Cardiac fibroblast (primary cell): ENCODE results near the gene MAML2.

Experiments used
- DNase-seq, 2 donors: peaks; one replicate each; pipeline versions ENCODE4 v3.0.0 to v3.0.0-alpha.2; 2010; ENCODE audit warnings: low read depth in 2 of 2
- H3K4me3 ChIP-seq, 2 donors: replicated peaks in 1 of 2; 1 replicate in 1 of 2; 2 replicates in 1 of 2; pipeline ENCODE4 v1.5.1; 2011; ENCODE audit warnings: low read depth in 2 of 2, low read length in 2 of 2, mild to moderate bottlenecking in 2 of 2, moderate library complexity in 1 of 2
- CTCF ChIP-seq: IDR thresholded peaks from one replicate; pipeline ENCODE4 v1.5.1; 2011; ENCODE audit warnings: low read depth, mild to moderate bottlenecking, low read length, inconsistent platforms

The MAML2 gene

DNA sequence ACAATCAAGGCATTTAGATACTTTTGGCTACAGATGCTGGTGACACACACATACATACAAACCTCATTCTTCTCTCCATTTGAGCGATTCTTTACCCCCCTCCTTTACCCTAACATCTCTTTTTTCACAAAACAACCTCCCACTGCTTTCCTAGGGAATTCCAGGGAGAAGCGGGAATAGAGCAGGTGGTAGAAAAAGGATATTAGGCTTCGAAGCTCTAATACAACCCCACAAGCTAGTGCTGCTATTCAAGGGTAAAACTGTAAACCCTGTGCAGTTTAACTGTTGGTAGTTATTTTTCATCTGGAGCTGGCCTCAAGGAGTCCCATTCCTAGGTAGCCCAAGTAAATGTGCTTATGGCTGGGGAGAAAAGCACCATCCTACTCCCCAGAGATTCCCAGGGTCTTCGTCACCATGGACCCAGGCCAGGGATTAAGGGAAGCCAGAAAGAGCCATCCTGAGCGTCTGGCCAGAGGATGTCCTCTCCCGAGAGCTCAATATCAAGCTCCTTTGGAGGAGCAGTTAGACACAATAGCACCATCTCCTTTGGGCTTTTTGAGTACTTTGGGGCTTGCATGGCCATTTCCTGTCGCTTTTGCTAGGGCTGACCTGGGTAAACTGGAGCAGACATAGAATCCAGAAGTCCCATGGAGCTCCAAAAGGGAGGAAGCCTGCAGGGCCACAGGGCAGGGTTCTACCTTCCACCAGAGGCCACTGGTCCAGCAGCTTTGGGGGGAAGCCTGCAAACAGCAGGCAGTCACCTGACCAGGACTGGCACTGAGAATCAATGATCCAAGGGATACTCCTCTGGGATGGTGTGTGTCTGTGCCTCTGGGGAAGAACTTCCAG is 3.1 kb downstream of the MAML2 start:
- peak; percentile 34 to 68 for DNase-seq
- H3K4me3 ChIP-seq = peak overlapping the region; percentile 65 to 66
- no peak for TF ChIP-seq CTCF

- peak overlapping the region; percentile 65 to 66 for H3K4me3 ChIP-seq
- no peak for TF ChIP-seq CTCF
- DNase-seq = peak; percentile 76 to 92
Measured at GRCh38 chr11:96338910-96339705, 3.9 kb downstream of the MAML2 start.

DNA sequence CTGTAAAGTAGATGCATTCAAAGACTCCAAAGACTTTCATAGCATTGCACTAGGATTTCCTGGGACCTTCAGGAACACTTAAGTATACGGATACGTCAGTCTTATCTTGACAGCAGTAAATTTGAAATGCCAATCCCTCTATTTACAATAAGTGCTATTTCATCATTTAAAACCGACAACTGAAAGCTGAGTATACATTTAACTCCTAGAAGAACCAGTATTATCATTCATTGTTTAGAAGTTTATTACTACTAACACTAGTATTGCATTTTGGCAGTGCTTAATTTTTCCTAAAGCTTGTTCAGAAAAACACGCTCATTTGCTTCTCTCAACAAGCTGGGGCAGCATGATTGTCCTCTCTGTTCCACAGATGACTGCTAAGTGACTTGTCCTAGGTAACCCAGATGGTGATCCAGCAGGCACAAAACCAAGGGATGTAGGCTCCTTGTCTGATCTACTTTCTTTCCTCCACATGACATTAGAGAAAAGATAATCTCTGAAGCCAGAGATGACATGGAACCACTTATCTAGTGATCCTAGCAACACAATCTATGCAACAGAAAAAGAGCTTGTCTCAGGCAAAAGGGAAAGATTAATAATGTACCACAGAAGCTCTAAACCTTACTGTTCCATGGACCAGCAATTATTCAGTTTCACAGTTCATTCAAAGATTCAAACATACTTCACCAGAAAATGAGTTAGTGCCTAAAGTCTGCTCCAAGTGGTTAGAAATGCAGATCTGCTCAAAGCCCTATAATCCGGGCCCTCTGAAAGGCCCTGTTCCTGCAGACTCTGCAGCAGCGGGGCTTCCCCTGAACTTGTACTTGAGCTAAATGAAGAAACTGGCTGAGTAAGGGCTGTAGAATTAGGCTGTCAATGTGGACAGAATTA is 5.2 kb downstream of the MAML2 start:
- no peak for TF ChIP-seq CTCF
- peak overlapping the region in 1 of 2 donors; percentile 66 for H3K4me3 ChIP-seq
- DNase-seq = peak; percentile 61 to 70

- no peak for TF ChIP-seq CTCF
- DNase-seq = no peak
Measured at GRCh38 chr11:96335388-96335787, 7.6 kb downstream of the MAML2 start.

GRCh38 chr11:96334219-96334618 is 8.8 kb downstream of the MAML2 start:
- no peak for TF ChIP-seq CTCF
- no peak for DNase-seq
- no peak overlapping the region for H3K4me3 ChIP-seq

More at GRCh38 chr11:96335388-96335787, 7.6 kb downstream of the MAML2 start:
- H3K4me3 ChIP-seq = no peak overlapping the region

- TF ChIP-seq CTCF = no peak
- no peak overlapping the region for H3K4me3 ChIP-seq
- peak in 1 of 2 donors; percentile 51 for DNase-seq
Measured at GRCh38 chr11:96333191-96333719, 9.7 kb downstream of the MAML2 start.
